HG03025 (cell line): ENCODE measurements around the gene TTC7B.

Experiments
- ATAC-seq: cut with Tn5 transposase; IDR thresholded peaks from one replicate; pipeline ENCODE4 v1.9.1; 2021; ENCODE audit warnings: mild to moderate bottlenecking, moderate library complexity; ENCODE audit not compliant: unreplicated experiment, low FRiP score

TTC7B gene

DNA sequence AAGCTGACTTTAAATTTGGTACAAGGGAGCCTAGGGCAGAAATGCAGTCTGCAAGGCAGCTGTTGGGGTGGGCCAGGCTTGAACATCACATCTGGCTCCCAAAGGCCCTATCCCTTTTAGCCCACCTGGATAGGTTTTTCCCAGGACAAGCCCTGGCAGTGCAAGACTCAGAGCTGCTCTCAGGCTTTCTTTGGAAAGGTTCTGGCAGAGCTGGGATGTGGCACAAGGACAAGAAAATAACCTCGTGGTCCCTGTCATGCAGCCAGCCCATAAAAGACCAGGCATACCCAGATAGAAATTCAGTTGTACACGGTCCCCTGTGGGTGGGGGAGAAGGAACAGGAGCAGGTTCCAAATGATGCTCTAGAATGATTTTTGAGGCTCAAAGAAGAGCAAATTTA lies 206.9 kb downstream of the TTC7B start:
- no peak for ATAC-seq

- ATAC-seq = peak; percentile 51
Measured at GRCh38 chr14:90608929-90609341, 207.3 kb downstream of the TTC7B start.

- no peak for ATAC-seq
Measured at GRCh38 chr14:90608281-90608680, 207.9 kb downstream of the TTC7B start.

DNA sequence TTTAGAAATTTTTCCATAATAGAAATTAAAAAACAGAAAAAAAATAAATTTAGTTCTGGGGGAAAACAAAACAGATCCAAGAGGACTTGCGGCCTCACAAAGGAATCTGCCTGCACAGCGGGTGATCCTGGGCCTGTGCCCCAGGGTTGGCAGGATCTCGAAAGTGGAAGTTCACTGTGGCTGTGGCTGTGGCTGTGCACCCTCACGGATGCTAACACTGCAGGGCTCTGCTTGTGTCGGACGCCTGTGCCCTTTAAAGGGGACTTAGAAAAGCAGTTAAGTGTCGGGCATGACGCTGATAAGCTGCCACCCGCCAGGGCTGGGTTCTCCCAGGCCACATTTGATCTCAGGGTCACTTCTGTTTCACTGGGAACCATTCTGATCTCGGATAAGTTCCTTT lies 209.1 kb downstream of the TTC7B start:
- no peak for ATAC-seq

GRCh38 chr14:90606434-90606833 lies 209.8 kb downstream of the TTC7B start:
- no peak for ATAC-seq

GRCh38 chr14:90605430-90605829 lies 210.8 kb downstream of the TTC7B start:
- ATAC-seq = no peak

GRCh38 chr14:90604356-90604755 lies 211.9 kb downstream of the TTC7B start:
- ATAC-seq = no peak

DNA sequence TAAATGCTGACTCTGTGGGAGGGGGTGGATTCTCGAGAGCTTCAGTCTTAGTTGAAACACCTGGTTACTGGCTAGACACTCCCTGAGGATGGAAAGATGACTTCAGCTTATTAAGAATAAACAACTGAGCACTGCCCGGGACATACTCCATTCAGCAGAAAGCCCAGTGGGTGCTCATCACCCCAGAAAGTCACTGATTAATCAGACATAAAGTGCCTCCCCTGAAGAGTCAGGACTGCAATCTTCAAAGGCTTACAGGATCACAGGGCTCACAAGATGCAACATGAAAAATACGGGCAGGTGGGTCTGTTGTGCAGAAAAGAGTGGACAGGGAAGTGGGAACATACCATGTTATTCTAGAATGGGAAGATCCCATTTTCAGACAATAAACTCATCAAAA lies 212.4 kb downstream of the TTC7B start:
- ATAC-seq = no peak

DNA sequence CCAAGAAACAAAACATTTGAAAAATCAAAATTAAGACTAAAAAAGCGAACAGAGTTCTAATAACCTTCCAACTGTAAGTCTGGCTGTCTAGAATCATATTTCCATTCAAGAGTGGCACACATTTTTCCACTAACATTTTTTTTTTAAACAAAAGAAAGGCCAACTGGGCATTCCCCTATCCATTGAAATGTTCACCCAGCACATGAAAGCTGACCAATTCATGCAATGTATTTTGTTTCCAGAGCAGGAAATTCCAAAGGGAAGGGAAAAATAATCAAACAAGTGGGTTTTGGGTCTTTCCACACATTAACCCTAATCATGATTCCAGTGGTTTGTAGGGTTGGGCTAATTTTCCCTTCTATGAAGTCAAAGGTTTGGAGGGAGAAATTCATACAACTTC lies 212.9 kb downstream of the TTC7B start:
- no peak for ATAC-seq

- no peak for ATAC-seq
Measured at GRCh38 chr14:90602088-90602687, 214.0 kb downstream of the TTC7B start.

DNA sequence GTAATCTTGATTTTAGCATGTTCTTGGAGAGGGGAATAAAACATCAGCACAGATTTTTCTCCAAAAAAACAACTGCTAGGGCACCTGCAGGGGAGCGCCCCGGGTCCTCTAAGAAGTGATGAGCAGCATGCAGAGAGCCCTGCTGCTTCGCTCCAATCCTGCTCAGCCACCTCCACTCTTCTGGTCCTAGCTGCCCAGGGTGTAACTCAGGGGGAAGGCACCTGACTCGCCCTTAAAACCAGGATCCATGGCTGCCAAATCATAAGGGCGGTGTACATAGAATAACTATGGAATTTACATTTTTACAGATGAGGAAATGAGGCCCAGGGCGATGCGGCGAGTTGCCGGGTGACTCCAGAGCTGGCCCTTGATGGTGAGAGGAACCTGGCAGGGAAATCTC lies 214.7 kb downstream of the TTC7B start:
- ATAC-seq = no peak

DNA sequence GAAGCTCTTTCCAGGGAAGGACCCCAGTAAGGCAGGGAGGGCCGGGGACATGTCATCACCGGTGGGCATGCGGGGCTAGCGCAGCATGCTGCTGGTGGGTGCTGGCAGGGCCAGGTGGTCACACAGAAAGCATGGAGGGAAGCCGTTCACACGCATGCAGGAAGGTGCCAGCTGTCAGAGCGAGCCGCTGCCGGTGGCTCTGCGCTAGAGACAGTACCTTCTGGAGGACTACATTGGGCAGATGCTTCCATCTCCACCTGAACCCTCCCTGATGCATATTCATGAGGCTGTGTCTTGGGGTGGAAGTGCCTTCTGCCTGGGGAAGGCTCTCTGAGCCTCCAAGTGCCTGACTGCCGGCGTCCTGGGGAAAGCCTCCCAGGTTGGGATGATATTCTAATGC lies 215.6 kb downstream of the TTC7B start:
- no peak for ATAC-seq

GRCh38 chr14:90599748-90600507 lies 216.3 kb downstream of the TTC7B start:
- no peak for ATAC-seq

GRCh38 chr14:90599339-90599738 lies 216.9 kb downstream of the TTC7B start:
- ATAC-seq = no peak

DNA sequence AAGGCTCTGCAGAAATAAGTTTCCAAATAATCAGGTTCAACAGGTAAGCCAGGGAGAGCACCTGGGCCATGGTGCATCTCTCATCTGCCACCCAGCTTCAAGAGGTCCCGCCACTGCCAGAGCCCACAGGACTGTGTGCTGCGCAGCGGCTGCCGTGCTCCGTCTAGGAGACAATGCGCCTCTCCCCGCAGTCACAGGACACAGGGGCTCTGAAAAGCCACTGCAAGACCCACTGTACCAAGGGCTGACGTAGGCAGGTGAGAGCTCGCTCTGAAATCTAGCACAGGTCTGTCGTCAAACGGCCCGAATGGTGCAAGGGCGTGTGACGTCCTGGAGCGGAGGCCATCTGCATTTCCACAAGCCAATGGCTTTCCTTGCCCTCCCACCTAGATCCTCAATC lies 218.3 kb downstream of the TTC7B start:
- ATAC-seq = no peak

DNA sequence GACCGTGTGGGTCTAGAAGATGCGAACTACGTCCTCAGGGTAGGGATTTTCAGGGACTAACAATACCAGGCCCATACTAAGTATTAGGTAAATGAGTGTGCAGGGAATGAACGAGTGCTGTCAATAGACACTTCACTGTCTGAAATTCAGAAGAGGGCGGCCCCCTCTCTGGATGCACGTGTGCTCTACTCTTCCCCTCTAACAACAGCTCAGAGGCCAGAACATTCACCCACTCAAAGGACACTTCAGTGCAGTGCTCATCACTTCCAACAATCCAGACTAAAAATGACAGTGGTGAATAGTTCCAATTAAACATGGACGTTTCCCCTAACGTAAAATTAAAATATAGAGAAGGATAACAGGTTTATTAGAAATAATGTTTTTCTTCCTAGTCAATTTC lies 219.5 kb downstream of the TTC7B start:
- no peak for ATAC-seq

- no peak for ATAC-seq
Measured at GRCh38 chr14:90593254-90594040, 222.8 kb downstream of the TTC7B start.

- ATAC-seq = no peak
Measured at GRCh38 chr14:90592655-90593054, 223.6 kb downstream of the TTC7B start.

- no peak for ATAC-seq
Measured at GRCh38 chr14:90587918-90588317, 228.3 kb downstream of the TTC7B start.

- no peak for ATAC-seq
Measured at GRCh38 chr14:90587252-90587910, 228.8 kb downstream of the TTC7B start.

GRCh38 chr14:90585106-90585505 lies 231.1 kb downstream of the TTC7B start:
- no peak for ATAC-seq
